CD4-positive, alpha-beta T cell treated with Interleukin-21 for 1 hour (primary cell): Measurements from ENCODE around the gene ARAP3.

ENCODE experiments used
- DNase-seq: peaks from one replicate; pipeline ENCODE4 v3.0.0-alpha.2; 2020

ARAP3 gene

GRCh38 chr5:141696431-141696830, 14.4 kb upstream of the ARAP3 start:
- DNase-seq, result no peak

DNA sequence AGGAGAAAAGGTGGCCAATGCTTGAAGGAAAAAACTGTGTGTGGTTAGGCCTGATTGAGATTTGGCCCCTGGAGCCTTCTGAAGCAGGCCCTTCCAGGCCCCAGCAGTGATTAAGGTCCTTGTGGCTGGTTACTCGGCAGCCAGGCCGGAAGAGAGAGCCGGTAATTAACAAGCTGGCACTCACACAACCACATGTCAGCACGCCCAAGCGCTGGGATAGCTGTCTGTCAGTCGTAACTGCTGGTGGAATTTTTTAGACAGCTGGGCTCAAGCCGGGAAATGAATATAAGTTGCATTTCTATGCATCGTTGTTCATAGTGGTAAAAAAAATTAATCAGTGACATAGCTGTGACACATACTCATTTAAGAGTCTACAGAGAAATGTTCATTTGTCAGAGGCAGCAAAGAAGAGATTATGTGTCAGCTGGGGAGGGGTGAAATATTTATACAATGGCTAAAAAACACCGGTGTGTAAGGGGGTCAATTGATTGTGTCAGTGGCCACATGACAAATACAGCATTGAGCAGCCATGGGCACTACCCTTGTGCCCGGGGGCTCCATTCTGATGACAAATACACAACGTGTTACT, 13.7 kb upstream of the ARAP3 start:
- DNase-seq, result no peak

DNA sequence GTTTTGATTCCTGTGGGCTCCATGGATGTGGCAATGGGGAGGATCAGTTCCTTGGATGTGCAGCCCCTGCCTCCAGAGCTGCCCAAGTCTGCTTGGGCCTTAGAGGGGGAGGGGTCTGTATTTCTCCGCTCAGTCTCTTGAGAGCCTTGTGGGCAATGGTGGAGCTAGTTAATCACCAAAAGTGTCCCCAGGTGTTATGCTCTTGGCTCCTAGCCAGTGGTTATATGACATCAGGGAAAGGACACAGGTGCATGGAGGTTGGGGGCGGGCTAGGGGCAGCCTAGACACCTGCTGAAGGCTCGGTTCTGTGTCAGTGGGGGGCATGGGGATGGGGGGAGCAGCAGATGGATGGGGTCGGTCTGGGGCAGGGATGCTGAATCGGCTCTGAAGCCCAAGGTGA, 12.4 kb upstream of the ARAP3 start:
- no peak for DNase-seq

DNA sequence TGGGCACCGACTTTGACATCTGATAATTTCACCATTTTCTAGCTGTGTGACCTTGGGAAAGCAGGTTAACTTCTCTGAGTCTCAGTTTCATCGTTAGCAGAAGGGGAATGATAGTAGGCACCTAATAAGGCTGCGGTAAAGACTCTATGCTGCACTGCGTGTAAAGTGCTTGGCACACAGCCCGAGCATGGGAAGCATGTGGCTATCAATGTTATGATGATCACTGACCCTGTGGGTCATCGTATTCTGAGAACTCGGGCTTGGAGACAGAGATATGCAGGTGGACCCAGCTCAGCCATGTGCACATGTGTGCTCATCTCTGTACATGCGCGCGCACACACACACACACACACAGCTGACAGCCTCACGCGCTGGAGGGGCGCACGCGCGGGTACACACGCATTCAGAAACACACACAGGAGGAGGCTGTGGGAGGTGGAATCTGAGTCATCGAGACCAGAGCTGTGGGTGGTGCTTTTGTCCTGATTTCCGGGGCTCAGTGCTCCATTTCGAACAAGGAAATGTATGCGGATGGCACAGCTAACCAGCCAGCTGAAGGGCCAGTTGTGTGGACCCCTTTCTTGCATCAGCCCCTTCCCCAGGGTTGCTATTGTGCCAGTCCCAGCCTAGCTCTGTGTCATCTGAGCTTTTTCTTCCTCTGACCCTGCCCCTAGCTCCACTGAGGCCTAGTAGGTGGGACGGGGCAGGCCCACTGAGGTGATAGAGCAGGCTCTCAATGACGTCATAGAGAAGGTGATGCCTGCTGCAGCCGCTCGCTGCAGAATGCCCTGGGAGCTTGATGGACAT, 11.1 kb upstream of the ARAP3 start:
- DNase-seq, result peak; percentile 73

GRCh38 chr5:141692533-141692888, 10.5 kb upstream of the ARAP3 start:
- no peak for DNase-seq

DNA sequence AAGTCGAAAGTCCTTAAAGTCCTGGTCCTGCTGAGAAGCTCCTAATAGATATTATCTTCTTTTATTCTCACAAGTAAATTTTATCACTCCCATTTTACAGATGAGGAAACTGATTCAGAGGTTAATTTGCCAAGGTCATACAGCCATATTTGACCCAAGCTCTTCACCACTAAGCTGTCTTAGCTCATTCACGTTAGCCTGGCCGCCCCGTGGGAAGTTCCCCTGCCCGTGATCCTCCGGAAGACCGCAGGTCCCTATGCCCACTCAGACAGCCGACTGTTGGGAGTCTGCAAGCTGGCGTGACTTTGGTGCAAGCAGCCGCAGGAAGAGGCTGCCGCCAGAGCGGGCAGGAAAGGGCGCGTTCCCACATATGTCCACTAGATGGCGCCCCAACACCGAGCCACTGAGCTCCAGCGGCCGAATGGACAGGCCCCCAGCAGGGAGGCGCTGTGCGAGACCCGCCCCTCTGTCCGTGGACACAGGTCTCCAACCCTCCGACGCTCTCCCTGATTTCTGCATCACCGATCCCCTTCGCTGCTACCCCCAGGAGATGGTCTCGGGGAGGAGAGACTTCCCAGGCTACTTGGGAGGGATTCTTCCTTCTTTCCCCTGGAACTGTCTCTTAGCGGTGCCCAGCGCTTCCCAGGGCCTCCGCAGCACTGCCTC, 10.0 kb upstream of the ARAP3 start:
- peak; percentile 86 for DNase-seq

GRCh38 chr5:141691286-141691866, 9.3 kb upstream of the ARAP3 start:
- DNase-seq, result no peak

GRCh38 chr5:141686648-141687416, 4.8 kb upstream of the ARAP3 start:
- DNase-seq, result no peak

DNA sequence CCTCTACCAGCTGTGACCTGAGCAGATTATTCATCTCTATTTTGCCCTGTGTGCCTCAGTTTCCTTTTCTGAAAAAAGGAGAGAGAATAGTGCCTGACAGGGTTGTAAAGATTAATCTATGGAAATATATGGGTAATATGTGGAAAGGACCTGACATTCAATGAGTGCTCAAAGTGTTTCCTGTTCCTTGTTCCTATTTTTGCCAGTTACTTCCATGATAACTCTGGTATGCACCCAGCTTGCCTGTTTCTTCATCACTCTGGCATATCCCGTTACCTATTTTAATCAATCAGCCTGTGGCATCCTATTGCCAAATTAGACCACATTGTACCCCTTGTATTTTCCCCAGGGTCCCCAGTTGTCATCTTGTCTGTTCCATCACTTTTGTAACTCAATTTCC, 3.6 kb upstream of the ARAP3 start:
- no peak for DNase-seq

DNA sequence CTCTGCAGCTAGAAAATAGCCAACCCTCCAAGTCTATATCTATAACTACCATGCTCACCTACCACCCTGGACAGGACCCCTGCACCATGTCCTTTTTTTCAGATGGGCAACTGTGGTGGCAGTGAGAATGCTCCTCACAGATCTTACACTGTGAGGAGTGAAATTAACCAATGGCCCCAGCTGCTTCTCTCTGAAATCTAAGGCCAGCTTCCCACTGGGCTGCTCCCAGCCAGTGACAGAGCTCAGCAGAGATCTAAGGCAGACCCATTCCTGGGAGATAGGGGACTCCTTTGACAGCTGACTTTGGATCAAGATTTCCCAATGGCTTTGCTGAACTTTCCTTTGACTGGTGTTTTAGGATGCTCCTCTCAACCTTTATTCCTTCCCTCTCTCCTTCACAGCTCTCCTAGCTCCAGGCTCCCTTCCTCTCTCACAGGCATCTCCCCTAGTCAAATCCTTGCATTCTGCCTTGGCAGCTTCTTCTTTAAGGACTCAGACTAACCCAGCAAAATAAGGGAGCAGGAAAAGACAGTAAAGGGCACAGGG, 1.6 kb upstream of the ARAP3 start:
- DNase-seq, result no peak

DNA sequence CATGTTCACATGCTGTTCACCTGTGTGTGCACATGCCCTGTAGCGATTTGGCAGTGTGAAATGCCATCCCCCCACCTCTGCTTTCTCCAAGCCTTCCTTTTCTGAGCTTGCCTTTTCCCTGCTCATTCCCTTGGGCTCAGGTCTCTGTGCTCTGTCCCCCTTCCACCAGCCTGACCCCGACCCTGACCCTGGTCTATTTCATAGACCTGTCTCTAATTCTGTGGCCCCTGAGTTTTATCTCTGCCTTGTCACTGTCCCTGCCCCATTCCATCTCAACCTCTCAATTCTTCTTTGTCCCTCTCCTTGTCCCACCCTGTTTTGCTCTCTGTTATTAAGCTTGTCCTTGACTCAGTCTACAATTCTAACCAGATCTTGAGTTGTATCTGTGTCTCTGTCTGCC, 735 bp downstream of the ARAP3 start:
- DNase-seq, result no peak

- no peak for DNase-seq
These were observed 1.3 kb downstream of the ARAP3 start for GRCh38 chr5:141680751-141681201.

DNA sequence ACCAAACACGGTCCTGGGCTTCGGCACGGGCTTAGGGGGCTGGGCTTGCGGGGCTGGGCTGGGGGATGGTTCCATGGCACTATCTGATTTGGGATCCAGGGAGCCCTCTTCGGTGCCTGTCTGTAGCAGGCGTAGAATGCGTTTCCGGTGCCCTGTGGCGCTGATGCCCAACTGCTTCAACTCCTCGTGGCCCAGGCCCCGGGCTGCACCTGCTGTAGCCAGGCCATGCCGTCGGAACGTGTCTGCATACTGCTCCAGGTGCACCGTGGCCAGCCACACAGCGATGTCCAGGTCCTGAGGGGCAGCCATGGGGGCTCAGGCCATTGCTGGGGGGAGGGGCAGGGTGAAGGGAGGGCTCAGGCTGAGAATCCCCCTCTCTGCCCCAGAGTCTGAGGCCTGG, 1.9 kb downstream of the ARAP3 start:
- no peak for DNase-seq

GRCh38 chr5:141677415-141677814, 4.6 kb downstream of the ARAP3 start:
- DNase-seq, result no peak

GRCh38 chr5:141675672-141676071, 6.4 kb downstream of the ARAP3 start:
- no peak for DNase-seq

GRCh38 chr5:141674747-141675146, 7.3 kb downstream of the ARAP3 start:
- no peak for DNase-seq

GRCh38 chr5:141672841-141673813, 8.9 kb downstream of the ARAP3 start:
- DNase-seq, result no peak

GRCh38 chr5:141672071-141672840, 9.8 kb downstream of the ARAP3 start:
- DNase-seq, result no peak

- no peak for DNase-seq
These were observed 12.5 kb downstream of the ARAP3 start for GRCh38 chr5:141669520-141669919.

- DNase-seq, result no peak
These were observed 13.3 kb downstream of the ARAP3 start for GRCh38 chr5:141668601-141669265.
